HEK293T (cell line): ENCODE results near the gene PRR36.

Experiments used
- BHLHE40 ChIP-seq: fragments of 450-650 bp; IDR thresholded peaks from 2 replicates; pipeline ENCODE4 v1.6.1; 2016; ENCODE audit warnings: mild to moderate bottlenecking, moderate library complexity, borderline replicate concordance
- CTBP1 ChIP-seq: fragments of 450-650 bp; IDR thresholded peaks from 2 replicates; pipeline ENCODE4 v1.6.1; 2016; ENCODE audit warnings: borderline replicate concordance
- ELF4 ChIP-seq: fragments of 450-650 bp; IDR thresholded peaks from 2 replicates; pipeline ENCODE4 v1.6.1; 2017; ENCODE audit warnings: antibody characterized with exemption
- FOXK2 ChIP-seq: fragments of 450-650 bp; IDR thresholded peaks from 2 replicates; pipeline ENCODE4 v1.6.1; 2016; ENCODE audit warnings: mild to moderate bottlenecking
- LEF1 ChIP-seq: fragments of 450-650 bp; IDR thresholded peaks from 2 replicates; pipeline ENCODE4 v1.6.1; 2017; ENCODE audit warnings: mild to moderate bottlenecking, borderline replicate concordance
- NFRKB ChIP-seq: fragments of 450-650 bp; IDR thresholded peaks from 2 replicates; pipeline ENCODE4 v1.6.1; 2016; ENCODE audit warnings: mild to moderate bottlenecking, moderate library complexity
- TARDBP ChIP-seq: fragments of 450-650 bp; IDR thresholded peaks from 2 replicates; pipeline ENCODE4 v1.6.1; 2016

DNA sequence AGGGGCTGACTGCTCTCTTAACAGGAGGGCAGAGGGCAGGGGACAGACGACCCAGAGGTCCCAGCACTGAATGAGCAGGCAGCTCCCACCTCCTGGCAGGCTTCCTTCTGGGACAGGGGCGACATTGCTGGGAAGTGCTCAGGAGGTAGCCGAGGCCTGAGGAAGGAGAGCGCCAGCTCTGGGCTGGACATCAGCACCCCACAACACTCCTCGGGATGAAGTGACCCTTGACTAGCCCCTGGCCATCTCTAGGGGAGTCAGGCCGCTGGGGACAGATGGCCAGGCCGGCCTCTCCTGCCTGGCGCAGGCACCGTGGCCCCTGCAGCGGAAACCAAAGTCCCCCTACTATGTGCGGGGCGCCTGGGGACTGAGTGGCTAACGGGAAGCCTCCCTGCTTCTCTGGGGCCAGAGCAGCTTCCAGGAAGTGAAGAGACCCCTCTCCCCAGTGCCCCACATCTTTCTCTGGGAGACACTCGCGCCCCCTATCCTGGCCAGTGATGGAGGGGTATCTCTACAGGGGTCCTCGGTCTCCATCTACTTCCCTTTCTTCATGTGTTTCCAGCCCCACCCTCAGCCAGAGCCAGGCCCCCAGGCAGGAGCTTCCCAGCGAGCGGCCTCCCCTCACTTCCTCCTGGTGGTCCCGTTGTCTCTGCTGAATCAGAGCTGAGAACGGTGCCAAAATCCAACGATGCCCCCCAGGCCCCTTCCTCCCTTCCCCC is 10.1 kb downstream of the PRR36 start:
- TF ChIP-seq CTBP1 (no peak), BHLHE40 (no peak), TARDBP (no peak), NFRKB (no peak), LEF1 (no peak), FOXK2 (no peak), ELF4 (no peak)
